ENCODE measurements around the gene HPGD. TPM values are rescaled to one million over a fixed set of nuclear protein-coding genes. Genes with fewer than 3 reads are reported as not detected.

Gene HPGD
- total and polyA plus RNA-seq, 9 of the 15 experiments (the other 6 are each of a cell fraction or from before 2014, with no cell fraction given): 2.3 to 8.6 (median 4.8) TPM

- TF ChIP-seq ZNF398 (CRISPR knock-in tag; IDR thresholded peaks at IDR 0.05): no peak
- no peak for TF ChIP-seq ZC3H8 (IDR thresholded peaks at IDR 0.05)
- TF ChIP-seq MNT (conservative IDR thresholded peaks at IDR 0.05): no peak
- peak; percentile 87 for TF ChIP-seq CREM (IDR thresholded peaks at IDR 0.05; ENCODE audit: low read depth)
- no peak for TF ChIP-seq GABPB1 (CRISPR knock-in tag; IDR thresholded peaks at IDR 0.05)
- no peak for TF ChIP-seq TRIM28 (IDR thresholded peaks at IDR 0.05)
- no peak for TF ChIP-seq SRSF9 (IDR thresholded peaks at IDR 0.05; ENCODE audit: borderline replicate concordance, low read depth, low read length)
- TF ChIP-seq AFF4 (CRISPR knock-in tag; IDR thresholded peaks at IDR 0.05): no peak
- TF ChIP-seq ZNF592 (IDR thresholded peaks at IDR 0.05): no peak
- no peak for TF ChIP-seq SFPQ (IDR thresholded peaks at IDR 0.05; ENCODE audit: low read depth, low read length)
- TF ChIP-seq ATF2 (CRISPR knock-in tag; IDR thresholded peaks at IDR 0.05): no peak
These were observed 871 bp upstream of the HPGD start (continued) for GRCh38 chr4:174523025-174523693.
